Measurements from ENCODE around the gene RELT.

The RELT gene

DNA sequence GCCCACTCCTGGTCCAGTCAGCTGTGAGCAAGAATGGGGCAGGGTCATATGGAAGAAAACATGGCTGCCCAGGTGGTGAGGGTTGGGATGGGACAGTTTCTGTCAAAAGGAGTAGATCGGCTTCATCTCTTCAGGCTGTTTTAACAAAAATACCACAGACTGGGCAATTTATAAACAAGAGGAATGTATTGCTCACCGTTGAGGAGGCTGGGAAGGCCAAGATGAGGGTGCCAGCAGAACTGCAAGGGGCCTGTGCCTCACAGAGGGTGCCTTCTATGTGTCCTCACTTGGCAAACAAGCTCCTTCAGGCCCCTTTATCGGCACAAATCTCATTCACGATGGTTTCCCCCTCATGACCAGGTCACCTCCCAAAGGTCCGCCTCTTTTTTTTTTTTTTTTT lies 18.1 kb upstream of the RELT start:
- peak overlapping the region; percentile 76 to 77 for H3K27ac ChIP-seq
- H3K4me3 ChIP-seq, result no peak overlapping the region
- no peak for TF ChIP-seq CTCF (IDR thresholded peaks at IDR 0.05)
- no peak for DNase-seq (ENCODE audit: low spot score)

DNA sequence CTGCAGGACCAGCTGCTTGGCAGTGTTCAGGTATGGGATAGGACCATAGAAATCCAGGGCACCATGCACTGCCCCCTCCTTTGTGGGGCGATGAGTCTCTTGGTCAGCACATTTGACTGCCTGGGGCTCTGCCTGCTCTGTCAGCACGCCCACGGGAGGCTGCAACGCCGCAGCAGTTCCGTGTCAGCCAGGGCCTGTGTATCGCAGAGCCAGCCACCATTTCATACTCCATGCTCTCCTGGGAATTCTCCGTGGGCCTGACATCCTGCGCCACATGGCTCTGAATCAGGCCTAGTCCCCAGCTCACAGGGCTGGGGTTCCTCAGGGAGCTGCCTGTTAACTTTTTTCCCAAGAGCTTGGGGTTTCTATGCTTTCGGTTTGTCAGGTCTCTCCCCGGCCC lies 16.9 kb upstream of the RELT start:
- DNase-seq (ENCODE audit: low spot score), result peak; percentile 88
- H3K27ac ChIP-seq, result peak overlapping the region; percentile 76 to 79
- TF ChIP-seq CTCF (IDR thresholded peaks at IDR 0.05), result no peak
- H3K4me3 ChIP-seq, result peak overlapping the region; percentile 18

GRCh38 chr11:73359930-73360742 lies 16.1 kb upstream of the RELT start:
- no peak for DNase-seq (ENCODE audit: low spot score)
- no peak for TF ChIP-seq CTCF (IDR thresholded peaks at IDR 0.05)
- Histone ChIP-seq H3K27ac (peak overlapping the region; percentile 76 to 79), H3K4me3 (peak overlapping the region; percentile 18)

DNA sequence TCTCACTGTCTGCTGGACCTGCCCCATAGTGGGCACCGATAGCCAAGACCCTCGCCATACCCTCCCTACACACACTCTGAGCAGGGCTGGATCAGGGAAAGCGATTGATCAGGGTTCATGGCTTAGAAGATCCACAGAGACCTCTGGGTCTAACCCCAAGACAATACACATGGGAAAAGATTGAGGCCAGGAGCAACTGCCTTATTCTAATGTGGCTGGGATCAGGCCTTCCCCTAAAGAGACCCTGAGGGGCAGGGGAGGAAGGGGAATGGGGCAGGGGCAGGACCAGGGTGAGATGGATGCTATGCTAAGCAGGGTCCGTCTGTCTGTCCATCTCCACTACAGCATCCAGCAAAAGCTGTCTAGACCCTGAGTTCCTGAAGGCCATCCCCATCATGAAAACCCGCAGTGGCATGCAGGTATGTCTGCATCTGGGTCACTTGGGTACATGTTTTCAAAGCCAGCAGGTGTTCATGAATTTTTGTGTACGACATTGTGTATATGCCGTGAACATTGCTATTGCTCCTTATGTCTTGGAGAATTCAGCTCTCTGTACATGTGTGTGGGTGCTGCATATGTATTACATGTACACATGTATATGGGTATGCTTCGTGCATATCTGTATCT lies 15.3 kb upstream of the RELT start:
- TF ChIP-seq CTCF (IDR thresholded peaks at IDR 0.05), result no peak
- peak overlapping the region; percentile 76 to 79 for H3K27ac ChIP-seq
- no peak for DNase-seq (ENCODE audit: low spot score)
- no peak overlapping the region for H3K4me3 ChIP-seq

GRCh38 chr11:73361953-73362776 lies 14.0 kb upstream of the RELT start:
- Histone ChIP-seq H3K27ac (peak overlapping the region in 1 of 2 donors; percentile 46), H3K4me3 (no peak overlapping the region)
- no peak for DNase-seq (ENCODE audit: low spot score)
- no peak for TF ChIP-seq CTCF (IDR thresholded peaks at IDR 0.05)

GRCh38 chr11:73363147-73363546 lies 13.1 kb upstream of the RELT start:
- Histone ChIP-seq H3K4me3 (no peak overlapping the region), H3K27ac (peak overlapping the region in 1 of 2 donors; percentile 46)
- no peak for DNase-seq (ENCODE audit: low spot score)
- no peak for TF ChIP-seq CTCF (IDR thresholded peaks at IDR 0.05)

Measured in coronary artery (tissue), 2 donors.